ENCODE measurements around the gene DNASE1L2. TPM values are rescaled to one million over a fixed set of nuclear protein-coding genes. Genes with fewer than 3 reads are reported as not detected.

The DNASE1L2 gene
- total and polyA plus RNA-seq, 2 experiments from 2014 or later = 0.23 to 0.80 TPM

DNA sequence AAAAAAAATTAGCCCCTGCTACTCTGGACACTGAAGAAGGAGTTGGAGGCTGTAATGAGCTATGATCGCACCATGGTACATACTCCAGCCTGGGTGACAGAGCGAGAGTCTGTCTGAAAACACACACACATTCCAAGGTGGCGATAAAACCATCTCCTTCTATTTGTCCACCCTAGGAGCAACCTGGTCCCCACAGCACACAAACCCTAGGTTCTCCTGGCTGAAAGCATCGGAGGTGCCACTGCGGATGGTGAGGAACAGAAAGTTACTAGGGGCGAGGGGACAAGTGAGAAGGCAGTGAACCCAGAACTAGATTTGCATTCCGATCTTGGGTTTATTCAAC, 16.5 kb downstream of the DNASE1L2 start:
- H4K20me1 ChIP-seq (ENCODE audit: insufficient read depth, poor library complexity, severe bottlenecking) = no peaks in the 10 kb centered on the region
- peaks cover 14% of the 10 kb centered on the region for H3K4me1 ChIP-seq (ENCODE audit: insufficient read depth)
- H3K79me2 ChIP-seq = peaks cover 37% of the 10 kb centered on the region
- TF ChIP-seq EZH2phosphoT487 (IDR thresholded peaks at IDR 0.05; ENCODE audit: low read depth, severe bottlenecking, unreplicated experiment) (no peak), EZH2 (IDR thresholded peaks at IDR 0.05; ENCODE audit: borderline replicate concordance) (no peak)
- TF ChIP-seq, protein P1, sequence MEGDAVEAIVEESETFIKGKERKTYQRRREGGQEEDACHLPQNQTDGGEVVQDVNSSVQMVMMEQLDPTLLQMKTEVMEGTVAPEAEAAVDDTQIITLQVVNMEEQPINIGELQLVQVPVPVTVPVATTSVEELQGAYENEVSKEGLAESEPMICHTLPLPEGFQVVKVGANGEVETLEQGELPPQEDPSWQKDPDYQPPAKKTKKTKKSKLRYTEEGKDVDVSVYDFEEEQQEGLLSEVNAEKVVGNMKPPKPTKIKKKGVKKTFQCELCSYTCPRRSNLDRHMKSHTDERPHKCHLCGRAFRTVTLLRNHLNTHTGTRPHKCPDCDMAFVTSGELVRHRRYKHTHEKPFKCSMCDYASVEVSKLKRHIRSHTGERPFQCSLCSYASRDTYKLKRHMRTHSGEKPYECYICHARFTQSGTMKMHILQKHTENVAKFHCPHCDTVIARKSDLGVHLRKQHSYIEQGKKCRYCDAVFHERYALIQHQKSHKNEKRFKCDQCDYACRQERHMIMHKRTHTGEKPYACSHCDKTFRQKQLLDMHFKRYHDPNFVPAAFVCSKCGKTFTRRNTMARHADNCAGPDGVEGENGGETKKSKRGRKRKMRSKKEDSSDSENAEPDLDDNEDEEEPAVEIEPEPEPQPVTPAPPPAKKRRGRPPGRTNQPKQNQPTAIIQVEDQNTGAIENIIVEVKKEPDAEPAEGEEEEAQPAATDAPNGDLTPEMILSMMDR (IDR thresholded peaks at IDR 0.05; ENCODE audit: poor library complexity) = no peak
- H3K9me2 ChIP-seq (replicated peaks; ENCODE audit: insufficient read depth) = no peaks in the 10 kb centered on the region
- H3K9me3 ChIP-seq (ENCODE audit: low read depth) = no peaks in the 10 kb centered on the region
- WGBS (ENCODE audit: low lambda C conversion rate, missing lambda C conversion rate) = 92% methylated on average over 7 of the region's 7 CpGs
- no peaks in the 10 kb centered on the region for H3K36me3 ChIP-seq (replicated peaks; ENCODE audit: insufficient read depth, low read depth)
- peak overlapping the region; percentile 91 for H3K27ac ChIP-seq
- no peak for DNase-seq (ENCODE audit: low spot score)
- H3K4me2 ChIP-seq = no peak overlapping the region
- H3K27me3 ChIP-seq = no peaks in the 10 kb centered on the region
- no peak overlapping the region for H3K4me3 ChIP-seq
- H2AFZ ChIP-seq = no peak overlapping the region

GRCh38 chr16:2253293-2253692, 17.0 kb downstream of the DNASE1L2 start:
- Histone ChIP-seq H3K27ac (no peak overlapping the region), H3K27me3 (no peaks in the 10 kb centered on the region), H3K79me2 (peaks cover 38% of the 10 kb centered on the region), H3K4me2 (no peak overlapping the region), H2AFZ (no peak overlapping the region), H4K20me1 (ENCODE audit: insufficient read depth, poor library complexity, severe bottlenecking) (no peaks in the 10 kb centered on the region), H3K4me1 (ENCODE audit: insufficient read depth) (peaks cover 14% of the 10 kb centered on the region), H3K4me3 (no peak overlapping the region), H3K9me3 (ENCODE audit: low read depth) (no peaks in the 10 kb centered on the region), H3K9me2 (replicated peaks; ENCODE audit: insufficient read depth) (no peaks in the 10 kb centered on the region), H3K36me3 (replicated peaks; ENCODE audit: insufficient read depth, low read depth) (no peaks in the 10 kb centered on the region)
- TF ChIP-seq EZH2 (IDR thresholded peaks at IDR 0.05; ENCODE audit: borderline replicate concordance) = no peak
- TF ChIP-seq, protein P1 (IDR thresholded peaks at IDR 0.05; ENCODE audit: poor library complexity) = no peak
- no peak for TF ChIP-seq EZH2phosphoT487 (IDR thresholded peaks at IDR 0.05; ENCODE audit: low read depth, severe bottlenecking, unreplicated experiment)
- 92% methylated on average over 11 of the region's 11 CpGs for WGBS (ENCODE audit: low lambda C conversion rate, missing lambda C conversion rate)
- no peak for DNase-seq (ENCODE audit: low spot score)

GRCh38 chr16:2256531-2257140, 20.4 kb downstream of the DNASE1L2 start:
- peaks cover 8% of the 10 kb centered on the region for H4K20me1 ChIP-seq (ENCODE audit: insufficient read depth, poor library complexity, severe bottlenecking)
- H3K27ac ChIP-seq = no peak overlapping the region
- no peaks in the 10 kb centered on the region for H3K9me2 ChIP-seq (replicated peaks; ENCODE audit: insufficient read depth)
- peaks cover 6% of the 10 kb centered on the region for H3K4me1 ChIP-seq (ENCODE audit: insufficient read depth)
- H3K4me3 ChIP-seq = no peak overlapping the region
- H3K4me2 ChIP-seq = no peak overlapping the region
- WGBS (ENCODE audit: low lambda C conversion rate, missing lambda C conversion rate) = 98% methylated on average over 12 of the region's 12 CpGs
- H3K9me3 ChIP-seq (ENCODE audit: low read depth) = no peaks in the 10 kb centered on the region
- H3K27me3 ChIP-seq = no peaks in the 10 kb centered on the region
- TF ChIP-seq, protein P1 (IDR thresholded peaks at IDR 0.05; ENCODE audit: poor library complexity) = no peak
- TF ChIP-seq EZH2phosphoT487 (IDR thresholded peaks at IDR 0.05; ENCODE audit: low read depth, severe bottlenecking, unreplicated experiment) = no peak
- no peak for TF ChIP-seq EZH2 (IDR thresholded peaks at IDR 0.05; ENCODE audit: borderline replicate concordance)
- H3K36me3 ChIP-seq (replicated peaks; ENCODE audit: insufficient read depth, low read depth) = no peaks in the 10 kb centered on the region
- H3K79me2 ChIP-seq = peaks cover 34% of the 10 kb centered on the region
- no peak overlapping the region for H2AFZ ChIP-seq
- no peak for DNase-seq (ENCODE audit: low spot score)

All from hepatocyte (in vitro differentiated cells).